Umbilical cord (tissue), 2 donors: ENCODE data around the gene BEAN1. TPM values are rescaled to one million over a fixed set of nuclear protein-coding genes. Genes with fewer than 3 reads are reported as not detected.

Experiments
- DNase-seq: peaks from one replicate; pipeline ENCODE4 v3.0.0-alpha.2; 2015; ENCODE audit warnings: low spot score
- total RNA-seq: library from RNA; depleted of rRNA; stranded (reverse); fragments of >200 nt; gene quantifications from one replicate; pipeline ENCODE4 v1.2.3, GENCODE V29; 2014; ENCODE audit warnings: low replicate concordance; ENCODE audit not compliant: insufficient read depth

The BEAN1 gene
- total RNA-seq, 1 donor from 2014 or later: 22.1 TPM

DNA sequence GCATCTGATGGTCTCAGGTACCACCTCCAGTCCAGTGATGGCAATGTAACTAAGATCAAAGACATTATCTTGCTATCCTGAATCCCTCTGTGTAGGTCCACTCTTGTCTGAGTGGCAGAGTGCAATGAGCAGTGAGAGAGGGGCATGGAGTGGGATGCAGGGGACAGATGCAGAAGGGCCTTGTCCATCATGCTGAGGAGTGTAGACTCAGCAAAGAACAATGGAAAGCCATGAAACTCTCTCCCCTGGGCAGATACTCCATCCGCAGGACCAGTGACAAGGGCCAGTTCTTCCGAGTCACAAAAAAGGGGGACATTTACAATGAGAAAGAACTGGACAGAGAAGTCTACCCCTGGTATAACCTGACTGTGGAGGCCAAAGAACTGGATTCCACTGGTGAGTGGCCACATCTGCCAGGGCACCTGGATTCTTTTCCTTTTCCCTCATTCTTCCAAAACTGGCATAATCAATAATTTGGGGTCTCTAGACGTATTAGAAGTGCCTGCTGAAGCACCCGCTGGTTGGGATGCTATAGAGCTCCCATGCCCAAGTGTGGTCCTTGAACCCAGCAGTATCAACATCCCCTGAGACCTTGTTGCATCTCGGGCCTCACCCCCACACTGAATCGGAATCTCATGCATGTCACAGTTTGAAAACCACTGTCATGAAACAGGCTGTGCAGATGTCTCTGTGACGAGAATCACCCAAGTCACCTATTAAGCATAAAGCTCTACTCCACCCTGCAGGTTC is 31.1 kb upstream of the BEAN1 start:
- DNase-seq: no peak

DNA sequence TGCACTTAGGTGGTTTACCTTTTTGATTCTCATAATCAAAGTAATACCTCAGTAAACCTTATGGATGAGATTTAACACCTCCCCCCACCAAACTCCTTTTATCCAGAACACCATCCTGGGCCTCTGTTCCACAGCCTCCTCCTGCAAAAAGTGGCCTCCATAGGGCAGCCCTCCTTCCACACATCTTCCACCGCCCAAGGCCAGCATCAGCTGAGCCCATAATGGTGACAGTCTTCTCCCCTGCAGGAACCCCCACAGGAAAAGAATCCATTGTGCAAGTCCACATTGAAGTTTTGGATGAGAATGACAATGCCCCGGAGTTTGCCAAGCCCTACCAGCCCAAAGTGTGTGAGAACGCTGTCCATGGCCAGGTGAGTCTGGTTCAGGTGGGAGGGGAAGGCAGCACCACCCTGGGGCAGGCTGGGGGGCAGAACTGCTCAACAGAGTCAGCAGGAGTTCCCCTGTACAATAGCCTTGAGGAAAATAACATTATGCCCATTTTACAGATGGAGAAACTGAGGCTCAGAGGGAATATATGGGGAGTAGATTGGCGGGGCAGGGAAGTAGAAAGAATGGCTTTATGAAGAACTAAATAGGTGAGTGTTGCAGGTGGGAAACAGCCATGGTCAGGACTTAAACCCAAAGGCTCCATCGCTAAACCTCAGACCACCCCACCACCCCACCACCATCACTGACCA is 29.2 kb upstream of the BEAN1 start:
- DNase-seq: no peak

DNA sequence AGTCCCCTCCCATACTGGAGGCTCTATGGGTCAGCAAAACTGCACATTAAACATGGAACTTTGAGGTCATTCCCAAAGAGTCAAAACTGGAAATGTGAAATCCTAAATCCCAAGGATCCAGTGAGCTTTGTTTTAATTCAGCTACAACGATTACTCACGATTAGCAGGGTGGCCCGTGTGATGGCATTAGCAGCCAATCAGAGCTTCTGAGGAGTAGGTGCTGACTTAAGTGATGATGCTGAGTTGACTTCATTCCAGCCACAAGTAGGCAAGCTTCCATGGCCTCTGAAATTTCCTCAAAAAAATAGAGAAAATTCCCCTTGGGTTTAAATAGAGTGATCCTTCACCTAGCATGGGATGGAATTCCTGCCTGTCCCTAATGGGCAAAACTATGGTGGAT is 28.1 kb upstream of the BEAN1 start:
- DNase-seq: no peak

DNA sequence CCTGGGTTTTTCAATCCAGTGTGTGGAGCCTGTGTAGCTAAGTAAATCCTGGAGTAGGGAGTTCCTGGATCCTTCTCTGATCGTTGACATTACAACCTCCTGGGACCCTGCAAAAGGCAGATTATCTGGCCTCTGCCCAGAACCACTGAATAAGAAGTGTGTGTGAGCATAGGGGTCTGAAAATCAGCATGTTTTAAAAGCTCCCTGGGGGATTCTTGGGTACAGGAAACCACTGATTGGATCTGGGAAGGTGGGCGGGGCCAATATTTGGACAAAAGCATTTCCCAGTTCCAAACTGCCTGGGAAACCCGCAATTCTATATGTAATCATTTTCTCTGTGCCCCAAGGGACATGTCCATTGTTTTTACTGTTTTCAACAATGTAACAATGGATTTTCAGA is 27.2 kb upstream of the BEAN1 start:
- no peak for DNase-seq

DNA sequence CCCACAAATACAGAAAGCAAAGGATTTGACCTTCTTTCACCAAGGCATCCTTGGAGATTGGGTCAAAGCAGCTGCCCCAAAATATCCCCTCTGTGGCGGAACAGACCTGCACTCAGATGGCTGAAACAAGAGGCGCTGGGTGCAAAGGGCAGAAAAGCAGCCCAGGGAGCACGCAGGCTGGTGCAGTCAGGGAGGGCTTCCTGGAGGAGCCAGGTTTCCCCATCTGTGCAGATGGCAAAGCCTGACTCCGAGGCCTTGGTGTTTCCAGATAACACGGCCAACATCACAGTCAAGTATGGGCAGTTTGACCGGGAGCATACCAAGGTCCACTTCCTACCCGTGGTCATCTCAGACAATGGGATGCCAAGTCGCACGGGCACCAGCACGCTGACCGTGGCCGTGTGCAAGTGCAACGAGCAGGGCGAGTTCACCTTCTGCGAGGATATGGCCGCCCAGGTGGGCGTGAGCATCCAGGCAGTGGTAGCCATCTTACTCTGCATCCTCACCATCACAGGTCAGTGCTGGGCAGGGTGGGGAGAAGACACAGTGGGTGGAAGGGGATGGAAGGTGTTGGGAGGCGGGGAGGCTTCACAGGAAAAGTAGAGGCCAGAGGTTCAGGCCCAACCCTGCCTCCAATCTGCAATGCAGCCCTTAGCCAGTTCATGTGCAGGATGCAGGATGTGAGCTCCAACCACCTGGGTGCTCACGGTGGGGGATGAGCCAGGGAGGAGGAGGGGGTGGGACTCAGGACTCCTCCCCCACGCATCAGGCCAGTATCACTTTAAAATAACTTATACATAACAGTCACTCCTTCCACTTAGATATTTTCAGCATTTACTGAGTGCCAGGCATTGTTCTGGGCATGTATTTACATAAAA is 26.4 kb upstream of the BEAN1 start:
- DNase-seq: no peak

DNA sequence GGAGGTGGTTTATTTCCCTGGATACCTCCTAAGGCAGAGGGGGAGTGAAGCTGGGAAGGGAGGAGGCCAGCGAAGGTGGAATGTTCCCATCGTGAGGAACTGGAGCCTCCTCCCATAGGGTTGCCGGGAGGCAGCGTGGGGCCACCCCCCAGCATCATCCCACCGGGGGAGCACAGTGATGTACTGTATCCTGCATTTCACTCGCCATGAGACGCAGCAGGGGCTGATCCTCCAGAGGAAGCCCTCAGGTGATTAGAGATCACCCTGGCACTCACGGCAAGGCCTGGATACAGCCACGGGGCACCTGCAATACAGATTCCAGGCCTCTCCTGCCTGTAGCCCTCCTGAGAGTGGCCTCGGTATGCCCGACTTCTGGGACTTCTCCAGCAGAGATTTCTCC is 25.5 kb upstream of the BEAN1 start:
- DNase-seq: no peak

DNA sequence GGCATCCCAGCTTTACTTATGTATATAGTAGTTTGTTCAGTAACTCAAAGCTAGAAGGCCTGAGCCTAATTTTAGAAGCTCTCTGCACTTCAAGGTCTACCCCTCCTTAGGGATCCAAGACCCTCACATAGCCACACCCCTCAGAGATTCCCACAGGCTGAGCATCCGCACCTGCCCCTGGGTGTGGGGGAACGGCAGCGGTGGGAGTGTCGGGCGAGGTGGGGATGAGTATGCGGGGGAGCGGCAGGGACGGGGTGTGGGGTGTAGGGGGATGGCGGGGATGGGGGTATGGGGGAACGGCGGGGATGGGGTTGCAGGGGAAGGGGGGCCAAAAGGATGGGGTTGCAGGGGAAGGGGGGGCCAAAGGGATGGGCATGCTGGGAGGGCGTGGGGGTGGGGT is 24.9 kb upstream of the BEAN1 start:
- no peak for DNase-seq

DNA sequence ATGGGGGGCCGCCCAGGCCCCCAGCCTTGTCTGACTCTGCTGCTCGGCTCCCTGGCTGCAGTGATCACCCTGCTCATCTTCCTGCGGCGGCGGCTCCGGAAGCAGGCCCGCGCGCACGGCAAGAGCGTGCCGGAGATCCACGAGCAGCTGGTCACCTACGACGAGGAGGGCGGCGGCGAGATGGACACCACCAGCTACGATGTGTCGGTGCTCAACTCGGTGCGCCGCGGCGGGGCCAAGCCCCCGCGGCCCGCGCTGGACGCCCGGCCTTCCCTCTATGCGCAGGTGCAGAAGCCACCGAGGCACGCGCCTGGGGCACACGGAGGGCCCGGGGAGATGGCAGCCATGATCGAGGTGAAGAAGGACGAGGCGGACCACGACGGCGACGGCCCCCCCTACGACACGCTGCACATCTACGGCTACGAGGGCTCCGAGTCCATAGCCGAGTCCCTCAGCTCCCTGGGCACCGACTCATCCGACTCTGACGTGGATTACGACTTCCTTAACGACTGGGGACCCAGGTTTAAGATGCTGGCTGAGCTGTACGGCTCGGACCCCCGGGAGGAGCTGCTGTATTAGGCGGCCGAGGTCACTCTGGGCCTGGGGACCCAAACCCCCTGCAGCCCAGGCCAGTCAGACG is 24.4 kb upstream of the BEAN1 start:
- no peak for DNase-seq

DNA sequence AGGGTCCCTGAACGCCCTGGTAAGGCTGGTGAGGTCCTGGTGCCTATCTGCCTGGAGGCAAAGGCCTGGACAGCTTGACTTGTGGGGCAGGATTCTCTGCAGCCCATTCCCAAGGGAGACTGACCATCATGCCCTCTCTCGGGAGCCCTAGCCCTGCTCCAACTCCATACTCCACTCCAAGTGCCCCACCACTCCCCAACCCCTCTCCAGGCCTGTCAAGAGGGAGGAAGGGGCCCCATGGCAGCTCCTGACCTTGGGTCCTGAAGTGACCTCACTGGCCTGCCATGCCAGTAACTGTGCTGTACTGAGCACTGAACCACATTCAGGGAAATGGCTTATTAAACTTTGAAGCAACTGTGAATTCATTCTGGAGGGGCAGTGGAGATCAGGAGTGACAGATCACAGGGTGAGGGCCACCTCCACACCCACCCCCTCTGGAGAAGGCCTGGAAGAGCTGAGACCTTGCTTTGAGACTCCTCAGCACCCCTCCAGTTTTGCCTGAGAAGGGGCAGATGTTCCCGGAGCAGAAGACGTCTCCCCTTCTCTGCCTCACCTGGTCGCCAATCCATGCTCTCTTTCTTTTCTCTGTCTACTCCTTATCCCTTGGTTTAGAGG is 23.5 kb upstream of the BEAN1 start:
- no peak for DNase-seq

DNA sequence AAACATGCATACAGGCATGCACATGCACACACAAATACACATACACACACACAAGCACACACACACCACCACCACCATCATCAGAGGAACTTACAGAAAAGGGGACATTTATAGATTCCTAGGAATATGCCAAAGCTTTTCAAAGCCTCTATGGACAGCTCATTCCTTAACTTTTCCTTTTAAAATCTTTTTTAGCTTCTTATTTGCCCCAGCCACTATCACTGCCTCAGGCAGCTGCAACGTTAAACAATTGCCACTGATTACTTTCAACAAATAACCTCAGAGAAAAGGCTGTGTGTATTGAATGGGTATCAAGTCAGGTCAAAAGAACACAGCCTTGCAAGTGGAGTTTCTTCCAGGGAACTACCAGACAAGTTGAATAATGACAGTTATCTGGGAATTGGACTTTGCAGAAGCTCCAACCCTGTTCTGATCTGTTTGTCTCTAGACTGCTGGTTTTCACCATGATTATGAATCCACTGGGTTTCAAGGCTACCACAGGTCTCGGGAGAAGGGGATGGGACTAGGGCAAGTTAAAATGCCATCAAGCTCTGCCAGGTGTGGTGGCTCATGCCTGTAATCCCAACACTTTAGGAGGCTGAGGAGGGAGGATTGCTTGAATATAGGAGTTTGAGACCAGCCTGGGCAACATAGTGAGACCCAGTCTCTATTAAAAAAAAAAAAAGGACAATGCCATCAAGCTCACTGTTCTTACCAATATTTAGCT is 21.9 kb upstream of the BEAN1 start:
- no peak for DNase-seq

DNA sequence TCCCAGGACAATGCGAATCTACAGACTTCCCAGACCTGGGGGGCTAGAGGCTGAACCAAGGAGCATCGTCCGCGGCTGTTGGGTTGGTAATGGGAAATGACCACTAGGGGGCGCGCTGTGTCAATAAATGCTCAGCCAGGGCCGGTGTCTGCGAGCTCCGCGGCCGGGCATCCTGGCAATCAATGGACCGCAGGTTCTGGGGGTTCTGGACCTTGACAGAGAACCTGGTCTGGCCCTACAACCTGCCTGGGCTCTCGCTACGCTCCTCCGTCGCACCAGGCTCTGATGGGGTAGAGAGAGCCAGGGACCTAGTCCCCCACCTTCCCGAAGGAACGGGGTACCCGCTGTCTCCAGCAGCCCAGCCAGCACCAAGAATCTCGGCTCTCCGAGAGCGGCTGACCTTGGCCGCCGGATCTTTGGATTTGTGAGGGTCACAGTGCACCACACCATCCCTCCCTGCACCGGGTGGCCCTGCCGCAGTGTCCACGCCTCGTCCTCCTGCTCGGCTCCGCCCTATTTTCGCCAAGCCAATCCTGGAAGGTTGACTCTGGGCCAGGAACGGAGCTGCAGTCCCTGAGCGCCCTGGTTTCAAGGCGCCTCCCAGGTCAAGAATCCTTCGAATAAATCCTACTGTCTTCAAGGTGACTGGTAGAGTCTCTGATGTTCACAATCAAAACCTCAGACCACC is 20.4 kb upstream of the BEAN1 start:
- DNase-seq: peak; percentile 80

DNA sequence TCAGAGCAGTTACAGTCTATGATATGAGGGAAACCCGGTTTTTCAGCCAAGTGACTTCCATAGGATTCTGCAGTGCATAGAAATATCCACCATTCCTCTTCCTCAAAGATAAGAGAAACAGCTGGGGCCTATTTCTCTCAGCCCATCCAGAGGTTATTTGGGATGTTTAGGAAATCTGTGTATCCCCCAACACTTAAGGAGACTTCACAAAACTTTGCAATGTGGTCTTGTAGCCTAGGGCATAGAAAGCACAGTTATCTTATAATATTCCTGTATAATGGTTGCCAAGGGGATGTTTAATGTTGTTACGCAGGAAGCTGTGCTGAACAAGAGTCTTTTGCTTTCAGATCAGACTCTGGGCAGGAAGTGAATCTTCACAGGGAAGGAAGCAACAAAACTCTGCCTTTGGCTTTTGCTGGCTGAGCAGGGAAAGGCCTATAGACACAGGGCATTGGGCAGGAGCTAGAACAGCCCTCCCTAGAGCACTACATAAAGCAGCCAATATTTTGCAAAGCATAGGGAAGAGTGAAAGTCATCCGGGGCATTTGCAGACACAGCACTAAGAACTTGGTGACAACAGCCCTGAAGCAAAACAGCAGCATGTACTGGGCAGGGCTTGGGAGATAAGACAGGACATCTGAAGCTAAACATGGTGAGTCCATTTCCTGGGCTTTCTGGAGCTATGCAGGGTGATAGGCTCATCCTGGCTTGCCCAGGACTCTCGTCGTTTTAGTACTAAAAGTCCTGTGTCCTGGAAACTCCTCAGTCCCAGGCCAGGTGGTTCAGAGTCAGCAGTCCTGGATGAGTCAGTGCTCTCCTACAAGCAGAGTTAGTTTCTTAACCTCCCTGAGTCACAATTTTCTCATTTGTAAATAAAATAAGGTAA is 18.7 kb upstream of the BEAN1 start:
- peak; percentile 97 for DNase-seq

DNA sequence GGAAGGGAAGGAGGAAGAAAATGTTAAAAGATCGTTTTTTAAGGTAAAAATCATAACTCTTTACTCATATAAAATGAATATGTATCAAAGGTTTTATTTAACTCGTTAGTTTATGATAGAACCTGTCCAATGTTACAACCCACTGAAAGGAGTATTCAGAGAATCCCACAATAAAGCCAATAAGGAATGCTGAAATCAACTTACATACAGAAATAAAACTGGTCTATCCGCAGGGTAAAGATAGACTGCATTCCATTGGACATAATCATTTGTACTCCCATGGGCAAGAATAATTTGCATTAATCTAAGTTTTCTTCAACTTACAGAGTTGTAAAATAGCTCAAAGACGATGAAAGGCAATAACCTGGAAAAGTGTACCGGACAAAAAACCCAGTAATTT is 17.9 kb upstream of the BEAN1 start:
- peak; percentile 61 for DNase-seq

DNA sequence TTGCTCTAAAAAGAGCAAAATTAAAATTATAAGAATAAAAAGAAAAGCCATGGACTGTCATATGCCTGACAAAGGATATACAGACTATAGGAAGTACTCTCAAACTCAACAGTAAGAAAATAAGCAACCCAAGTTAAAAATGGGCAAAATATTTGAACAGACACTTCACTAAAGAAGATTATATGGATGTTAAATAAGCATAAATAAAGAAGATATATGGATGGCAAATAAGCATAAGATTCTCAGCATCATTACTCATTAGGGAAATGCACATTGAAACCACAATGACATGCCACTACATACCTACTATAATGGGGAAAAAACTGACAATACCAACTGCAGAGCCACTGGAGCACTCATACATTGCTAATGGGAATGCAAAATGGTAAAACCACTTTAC is 14.9 kb upstream of the BEAN1 start:
- DNase-seq: no peak

DNA sequence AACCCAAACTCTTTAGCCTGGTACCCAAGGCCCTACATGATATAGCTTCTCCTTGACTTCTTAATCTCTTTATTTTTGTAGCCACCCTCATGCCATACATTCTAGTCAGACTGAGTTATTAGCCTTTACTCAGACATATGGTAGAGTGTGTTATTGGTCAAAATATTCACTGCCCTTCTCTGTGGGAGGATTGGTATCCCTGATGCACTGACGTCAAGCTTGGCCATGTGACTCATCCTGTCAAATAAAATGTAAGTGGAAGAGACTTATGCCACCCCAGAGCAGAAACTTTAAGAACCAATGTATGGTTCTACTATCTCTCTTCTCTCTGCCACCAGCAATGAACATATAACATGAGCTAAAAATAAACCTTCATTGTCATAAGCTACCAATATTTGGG is 12.2 kb upstream of the BEAN1 start:
- no peak for DNase-seq

DNA sequence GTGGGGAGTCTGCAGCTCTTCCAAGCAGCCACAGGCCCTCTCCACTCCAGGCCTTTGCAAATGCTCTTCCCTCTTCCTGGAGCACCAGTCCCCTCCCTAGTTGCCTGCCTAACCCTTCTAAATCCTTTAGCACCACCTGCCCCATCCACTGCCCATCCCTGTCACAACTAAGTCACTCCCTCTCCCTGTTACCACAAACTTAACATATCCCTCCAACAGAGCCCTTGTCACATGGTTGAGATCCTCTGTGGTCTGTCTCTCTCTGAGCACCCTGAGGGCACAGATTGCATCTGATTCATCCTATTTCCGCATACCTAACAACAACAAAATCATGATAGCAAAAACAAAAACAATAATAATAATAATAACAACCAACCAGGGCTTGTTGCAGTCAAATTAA is 11.0 kb upstream of the BEAN1 start:
- no peak for DNase-seq

DNA sequence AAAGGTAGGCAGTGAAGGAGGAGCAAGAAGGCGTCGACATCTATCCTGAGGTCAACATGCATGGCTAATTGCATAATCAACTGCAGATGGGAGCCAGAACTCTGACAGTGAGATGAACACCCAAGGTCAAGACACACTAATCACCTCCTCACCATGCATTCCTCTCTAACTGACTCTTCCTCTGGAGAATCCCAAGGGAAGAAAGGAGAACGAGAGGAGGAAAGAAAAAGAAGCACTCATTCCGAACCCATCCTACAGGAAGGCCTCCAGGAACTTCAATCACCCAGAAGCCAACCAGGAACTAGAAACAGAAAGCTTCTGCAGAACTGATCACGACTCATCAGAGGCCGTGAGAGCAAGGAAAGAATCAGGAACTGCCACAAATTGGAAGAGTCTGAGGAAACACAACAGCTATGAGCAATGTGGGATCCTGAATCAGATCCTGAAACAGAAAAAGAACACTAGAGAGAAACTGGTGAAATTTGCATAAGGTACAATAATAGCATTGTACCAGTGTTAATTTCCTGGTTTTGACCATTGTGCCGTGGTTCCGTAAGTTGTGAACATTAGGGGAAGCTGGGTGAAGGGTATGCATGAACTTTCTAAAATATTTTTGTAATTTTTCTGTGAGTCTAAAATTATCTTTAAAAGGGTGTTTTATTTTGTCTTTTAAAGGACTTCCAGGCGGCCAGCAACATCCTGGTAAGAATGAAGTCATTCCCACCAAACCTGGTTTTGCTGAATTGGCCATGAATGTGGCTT is 10.0 kb upstream of the BEAN1 start:
- DNase-seq: no peak

DNA sequence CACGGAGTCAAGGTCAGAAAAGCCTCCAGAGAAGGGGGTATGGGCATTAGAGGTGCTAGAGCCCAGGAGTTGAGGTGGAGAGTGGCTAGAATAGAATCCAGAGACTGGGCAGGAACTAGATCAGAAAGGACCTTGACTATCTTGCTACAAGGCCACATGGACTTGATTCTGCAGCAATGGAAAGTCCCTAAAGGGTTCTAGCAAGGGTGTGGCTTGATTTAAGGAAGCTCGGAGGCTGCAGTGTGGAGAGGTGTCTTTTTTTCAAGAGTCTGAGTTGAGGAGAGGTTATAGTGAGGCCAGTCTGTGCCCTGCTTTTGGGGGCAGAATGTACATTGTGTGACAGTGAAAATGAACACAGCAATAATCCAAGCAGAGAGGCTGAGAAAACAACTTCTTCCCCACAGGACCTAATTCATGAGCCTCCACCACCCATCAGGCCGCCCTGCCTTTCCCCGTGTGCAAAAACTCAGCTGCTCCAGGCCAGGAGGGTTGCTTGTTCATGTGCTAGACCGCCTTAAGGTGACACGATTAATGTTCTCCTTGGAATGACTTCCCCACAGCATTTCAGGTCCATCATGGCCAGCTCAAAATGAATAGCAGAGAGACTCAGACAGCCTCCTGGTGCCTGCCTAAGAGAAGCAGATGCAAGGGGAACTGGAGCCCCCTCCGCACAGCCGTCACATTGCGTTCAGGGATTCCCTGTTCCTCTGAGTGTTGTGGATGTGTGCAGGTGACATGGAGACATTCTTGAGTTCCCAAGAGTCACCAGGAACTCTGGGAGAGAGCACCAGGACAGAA is 8.7 kb upstream of the BEAN1 start:
- DNase-seq: no peak
